PC-9 (cell line): ENCODE data around the gene CNTNAP2.

Experiments used
- CTCF ChIP-seq: fragments of 200-600 bp; sonication (generic); conservative IDR thresholded peaks from 2 replicates; pipeline ENCODE4 v1.6.1; 2017; ENCODE audit warnings: mixed run types, antibody characterized with exemption, mild to moderate bottlenecking, moderate library complexity
- EZH2 ChIP-seq: fragments of 200-600 bp; sonication (generic); IDR thresholded peaks from 2 replicates; pipeline ENCODE4 v1.8.0; 2017; ENCODE audit warnings: antibody characterized with exemption, low read depth

- no peak for TF ChIP-seq CTCF
- no peak for TF ChIP-seq EZH2
Observed at GRCh38 chr7:148021507-148022045, 1905.0 kb downstream of the CNTNAP2 start.
